Fibroblast of skin of scalp (primary cell): ENCODE results near the gene LRCH4.
"Not testable (repeated sequence)": the region's sequence is repeated elsewhere in the genome, so short reads cannot be mapped to it uniquely, and the experiment has no call there.

Experiments used
- DNase-seq: peaks from one replicate; pipeline ENCODE4 v3.0.0-alpha.2; 2013

The LRCH4 gene

DNA sequence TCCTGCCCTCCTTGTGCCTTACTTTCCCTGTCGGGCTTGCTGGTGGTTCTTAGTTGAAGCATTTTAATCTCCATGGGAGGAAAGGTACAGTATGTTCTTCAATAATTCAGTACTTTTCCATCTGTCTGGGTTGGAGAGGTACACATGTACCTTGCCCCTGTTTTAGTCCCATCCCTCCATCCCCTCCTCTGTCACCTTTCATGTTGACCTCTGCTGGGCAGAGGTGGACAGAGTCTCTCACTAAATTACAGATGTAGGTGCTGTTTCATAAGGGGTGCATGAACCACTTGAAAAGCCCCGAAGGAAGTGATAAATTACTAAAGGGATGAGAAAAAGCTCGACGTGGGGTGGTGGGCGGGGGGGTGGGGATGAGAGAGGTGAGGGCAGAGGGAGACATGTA is 41.5 kb downstream of the LRCH4 start:
- DNase-seq: no peak

DNA sequence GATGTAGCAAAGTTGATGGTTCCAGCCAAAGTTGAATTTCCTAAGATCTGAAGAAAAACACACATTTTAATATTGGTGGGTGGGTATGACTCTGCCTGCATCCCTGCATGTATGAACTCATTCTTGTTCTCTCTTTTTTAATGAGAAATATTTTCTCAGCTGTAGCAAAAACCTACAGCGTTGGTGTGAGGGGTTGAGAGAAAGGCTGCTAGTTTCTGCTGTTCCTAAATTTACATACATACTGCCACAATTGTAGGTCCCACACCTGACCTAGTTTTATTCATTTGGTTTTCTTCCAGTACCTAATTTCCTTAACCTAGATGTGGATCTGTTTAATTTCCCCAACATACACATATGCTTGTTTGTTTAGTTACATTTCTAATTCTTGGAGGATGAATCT is 42.3 kb downstream of the LRCH4 start:
- DNase-seq: no peak

DNA sequence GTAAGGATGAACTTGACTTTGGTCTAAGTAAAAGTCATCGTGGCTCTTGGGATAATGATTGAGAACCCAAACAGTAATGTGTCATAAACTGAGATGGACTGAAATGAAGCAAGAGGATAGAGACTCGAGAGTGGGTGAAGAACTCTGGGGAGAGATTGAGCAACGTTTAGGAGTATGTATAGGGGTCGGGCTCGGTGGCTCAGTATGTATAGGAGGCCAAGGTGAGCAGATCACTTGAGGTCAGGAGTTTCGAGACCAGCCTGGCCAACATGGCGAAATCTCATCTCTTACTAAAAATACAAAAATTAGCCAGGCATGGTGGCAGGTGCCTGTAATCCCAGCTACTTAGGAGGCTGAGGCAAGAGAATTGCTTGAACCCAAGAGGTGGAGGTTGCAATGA is 44.6 kb downstream of the LRCH4 start:
- not testable (repeated sequence) for DNase-seq

DNA sequence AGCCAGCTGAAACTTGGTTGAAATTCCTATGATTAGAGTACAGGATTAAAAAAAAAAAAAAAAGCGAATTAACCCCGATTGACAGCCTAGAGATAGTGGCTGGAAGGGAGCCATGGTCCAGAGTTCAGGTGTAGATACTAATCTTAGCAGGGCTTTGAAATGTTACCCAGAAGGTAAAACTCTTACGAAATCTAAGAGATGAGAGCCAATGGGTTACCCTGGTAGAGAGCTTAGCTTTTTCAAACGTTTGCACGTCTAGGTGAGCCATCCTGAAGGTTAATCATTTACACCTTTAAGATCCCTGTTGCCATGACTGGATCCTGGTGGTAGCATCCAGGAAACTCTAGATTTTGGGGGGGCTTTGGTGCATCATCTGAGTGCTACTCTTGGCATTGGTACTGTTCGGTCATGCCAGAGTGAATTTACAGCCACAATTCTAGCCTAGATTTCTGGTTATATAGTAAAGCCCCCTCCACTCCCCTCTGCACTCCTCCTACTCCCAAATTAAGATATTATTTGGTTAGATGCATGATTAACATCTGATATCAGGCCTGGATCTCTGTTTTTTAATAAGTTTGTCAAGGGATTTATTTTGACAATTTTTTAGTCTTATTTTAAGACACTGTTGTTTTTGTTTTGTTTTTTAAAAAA is 45.7 kb downstream of the LRCH4 start:
- DNase-seq: no peak

DNA sequence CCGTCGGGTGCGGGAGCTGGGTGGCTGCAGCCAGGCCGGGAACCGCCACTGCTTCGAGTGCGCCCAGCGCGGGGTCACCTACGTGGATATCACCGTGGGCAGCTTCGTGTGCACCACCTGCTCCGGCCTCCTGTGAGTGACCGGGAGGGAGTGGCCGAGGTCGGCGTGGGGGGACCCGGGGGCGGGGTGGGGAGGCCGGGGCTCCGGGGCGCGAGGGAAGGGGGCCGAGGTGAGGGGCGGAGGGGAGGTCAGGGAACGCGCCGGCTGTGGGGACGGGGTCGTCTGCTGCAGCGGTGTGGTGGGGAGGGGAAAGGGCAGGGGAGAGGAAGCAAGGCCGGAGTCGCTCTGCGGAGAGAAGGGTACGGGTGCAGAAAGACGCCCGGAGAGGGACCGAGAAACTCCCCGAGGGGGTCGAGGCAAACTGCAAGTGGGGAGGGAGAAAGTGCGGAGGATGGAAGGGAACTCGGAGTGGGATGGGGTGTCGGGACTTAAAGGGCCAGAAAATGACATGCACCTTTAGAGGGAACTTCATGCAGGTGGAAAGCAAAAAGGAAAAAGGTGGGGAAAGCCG is 46.4 kb downstream of the LRCH4 start:
- DNase-seq: no peak

DNA sequence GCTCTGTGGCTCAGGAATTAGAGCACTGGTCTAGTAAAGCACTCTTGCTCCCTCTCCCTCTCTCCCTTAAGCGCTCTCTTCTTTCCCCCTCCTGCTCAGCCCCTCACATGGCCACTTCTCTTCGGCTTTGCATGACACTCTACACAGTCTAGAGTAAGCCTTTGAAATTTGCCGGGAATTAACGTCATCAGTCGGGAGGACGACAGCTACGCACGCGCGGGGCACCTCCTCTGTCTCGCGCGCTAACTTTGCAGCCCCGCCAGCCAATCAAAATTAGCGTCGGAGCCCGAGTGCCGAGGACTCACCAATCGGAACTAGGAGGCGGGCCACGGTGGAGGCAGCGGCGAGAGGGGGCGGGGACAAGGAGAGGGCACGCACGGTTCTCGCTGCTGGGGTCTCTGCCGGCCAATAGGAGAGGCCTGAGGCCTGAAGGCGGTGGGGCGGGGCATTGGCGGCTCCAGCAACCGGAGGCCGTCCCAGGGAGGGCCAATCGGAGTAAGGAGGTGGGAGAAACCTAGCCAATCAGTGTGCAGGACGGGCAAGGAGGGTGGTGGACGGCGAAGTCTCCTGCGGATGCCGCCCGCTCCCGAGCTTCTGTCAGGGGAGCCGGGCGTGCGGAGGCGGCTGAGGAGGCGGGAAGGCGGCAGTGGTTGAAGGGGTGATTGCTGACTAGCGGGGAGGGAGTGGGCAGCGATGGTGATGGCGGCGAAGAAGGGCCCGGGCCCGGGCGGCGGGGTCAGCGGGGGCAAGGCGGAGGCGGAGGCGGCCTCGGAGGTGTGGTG is 47.1 kb downstream of the LRCH4 start, which contains the start of gene AGFG2:
Gene AGFG2 (plus strand): TSS at position 550 of the 782 bp plus-strand sequence. CDS start 144 bp downstream, at position 694.
- peak; percentile 100 for DNase-seq

DNA sequence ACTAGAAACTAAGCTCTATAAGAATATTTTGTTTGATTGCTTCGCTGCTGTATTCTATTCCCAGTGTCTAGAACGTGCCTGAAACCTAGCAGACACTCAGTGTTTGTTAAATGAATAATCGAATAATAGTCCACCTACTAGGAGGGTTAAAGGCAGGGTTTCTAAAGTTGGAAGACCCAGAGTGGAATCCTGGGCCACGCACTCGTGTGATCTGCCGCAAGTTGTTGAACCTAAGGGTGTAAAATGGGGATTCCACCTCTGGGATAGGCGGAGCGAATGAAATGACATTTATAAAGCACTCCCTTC is 47.6 kb downstream of the LRCH4 start:
- no peak for DNase-seq

DNA sequence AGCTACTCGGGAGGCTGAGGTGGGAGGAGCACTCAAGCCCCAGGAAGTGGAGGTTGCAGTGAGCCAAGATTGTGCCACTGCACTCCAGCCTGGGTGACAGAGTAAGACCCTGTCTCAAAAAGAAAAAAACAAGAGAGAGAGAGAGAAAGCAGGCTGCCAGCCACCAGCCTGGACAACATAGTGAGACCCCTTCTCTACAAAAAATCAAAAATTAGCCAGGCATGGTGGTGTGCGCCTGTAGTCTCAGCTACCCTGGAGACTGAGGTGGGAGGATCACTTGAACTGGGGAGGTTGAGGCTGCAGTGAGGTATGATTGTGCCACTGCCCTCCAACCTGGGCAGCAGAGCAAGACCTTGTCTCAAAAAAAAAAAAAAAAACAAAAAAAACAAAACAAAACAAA is 49.2 kb downstream of the LRCH4 start:
- not testable (repeated sequence) for DNase-seq

DNA sequence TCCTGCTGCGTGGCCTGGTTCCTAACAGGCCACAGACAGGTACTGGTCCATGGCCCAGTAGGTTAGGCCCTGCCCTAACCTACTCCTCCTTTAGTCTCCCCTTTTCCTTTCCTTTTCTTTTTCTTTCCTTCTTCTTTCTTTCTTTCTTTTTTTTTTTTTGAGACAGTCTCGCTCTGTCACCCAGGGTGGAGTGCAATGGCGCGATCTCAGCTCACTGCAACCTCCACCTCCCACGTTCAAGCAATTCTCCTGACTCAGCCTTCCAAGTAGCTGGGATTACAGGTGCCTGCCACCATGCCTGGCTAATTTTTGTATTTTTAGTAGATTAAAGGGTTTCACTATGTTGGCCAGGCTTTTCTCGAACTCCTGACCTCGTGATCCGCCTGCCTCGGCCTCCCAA is 49.9 kb downstream of the LRCH4 start:
- not testable (repeated sequence) for DNase-seq

DNA sequence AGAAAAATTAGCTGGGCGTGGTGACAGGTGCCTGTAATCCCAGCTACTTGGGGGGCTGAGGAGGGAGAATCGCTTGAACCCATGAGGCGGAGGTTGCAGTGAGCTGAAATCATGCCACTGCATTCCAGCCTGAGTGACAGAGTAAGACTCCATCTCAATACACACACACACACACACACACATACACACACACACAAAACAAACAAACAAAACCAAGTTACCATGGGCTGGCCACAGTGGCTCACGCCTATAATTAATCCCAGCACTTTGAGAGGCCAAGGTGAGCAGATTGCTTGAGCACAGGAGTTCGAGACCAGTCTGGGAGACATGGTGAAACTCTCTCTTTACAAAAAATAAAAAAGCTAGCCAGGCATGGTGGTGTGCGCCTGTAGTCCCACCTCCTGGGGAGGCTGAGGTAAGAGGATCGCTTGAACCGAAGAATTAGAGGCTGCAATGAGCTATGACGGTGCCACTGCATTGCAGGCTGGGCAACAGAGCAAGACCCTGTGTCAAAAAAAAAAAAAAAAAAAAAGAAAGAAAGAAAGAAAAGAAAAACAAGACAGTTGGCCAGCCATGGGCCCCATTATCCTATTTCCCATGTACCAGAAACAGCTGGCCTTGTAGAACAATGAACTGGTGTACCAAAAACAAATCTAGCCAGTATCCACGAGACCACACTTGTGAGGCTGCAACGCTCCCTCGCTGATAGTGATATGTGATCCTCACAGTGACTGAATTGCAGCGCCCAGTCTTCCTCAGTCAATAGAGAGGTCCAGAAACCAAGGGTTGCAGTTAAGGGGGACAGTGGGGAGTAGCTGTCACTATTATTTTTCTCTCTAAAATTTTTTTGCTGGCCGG is 53.5 kb downstream of the LRCH4 start:
- DNase-seq: no peak

DNA sequence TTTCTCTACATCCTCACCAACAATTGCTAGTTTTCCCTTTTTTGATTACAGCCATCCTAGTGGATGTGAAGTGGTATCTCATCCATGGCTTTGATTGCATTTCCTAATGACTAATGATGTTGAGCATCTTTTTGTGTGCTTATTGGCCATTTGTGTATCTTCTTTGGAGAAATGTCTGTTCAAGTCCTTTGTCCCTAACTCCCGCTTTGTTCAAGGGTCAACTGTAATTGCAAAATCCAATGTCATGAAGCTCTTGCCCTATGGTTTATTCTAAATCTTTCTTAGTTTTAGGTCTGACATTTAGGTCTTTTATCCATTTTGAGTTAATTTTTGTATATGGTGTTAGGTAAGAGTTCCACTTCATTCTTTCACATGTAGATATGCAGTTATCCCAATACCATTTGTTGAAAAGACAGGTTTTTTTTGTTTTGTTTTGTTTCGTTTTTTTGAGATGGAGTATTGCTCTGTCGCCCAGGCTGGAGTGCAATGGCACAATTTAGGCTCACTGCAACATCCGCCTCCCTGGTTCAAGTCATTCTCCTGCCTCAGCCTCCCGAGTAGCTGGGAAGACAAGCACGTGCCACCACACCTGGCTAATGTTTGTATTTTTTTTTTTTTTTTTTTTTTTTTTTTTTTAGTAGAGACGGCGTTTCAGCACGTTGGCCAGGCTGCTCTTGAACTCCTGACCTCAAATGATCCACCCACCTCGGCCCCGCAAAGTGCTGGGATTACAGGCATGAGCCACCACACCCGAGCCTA is 57.6 kb downstream of the LRCH4 start:
- DNase-seq: not testable (repeated sequence)
